Gastrocnemius medialis (tissue), 4 donors: ENCODE results near the gene MCRIP2. TPM values are rescaled to one million over a fixed set of nuclear protein-coding genes. Genes with fewer than 3 reads are reported as not detected.
A peak's percentile ranks its signal among the peaks of the same experiment; 100 is the strongest.

ENCODE experiments used
- ATAC-seq, 2 donors: fragments of 150-250 bp; one replicate each; pipeline ENCODE4 v1.9.1; 2016
- DNase-seq, 2 donors: peaks; one replicate each; pipeline ENCODE4 v3.0.0-alpha.2; 2019
- H3K27ac ChIP-seq, 4 donors: fragments of 200-600 bp; sonication (generic); 1 replicate in 1 of 4; 2 replicates in 3 of 4; pipeline ENCODE4 v1.5.1; 2016 to 2018; ENCODE audit warnings: mild to moderate bottlenecking in 2 of 4, moderate library complexity in 1 of 4
- H3K27me3 ChIP-seq, 3 donors: fragments of 200-600 bp; sonication (generic) in 2 of 3; 1 replicate in 1 of 3; 2 replicates in 2 of 3; pipeline versions ENCODE4 v1.5.1 to v1.6.0; 2016 to 2019; ENCODE audit warnings: mild to moderate bottlenecking in 1 of 3, moderate library complexity in 1 of 3
- H3K36me3 ChIP-seq, 2 donors: fragments of 200-600 bp; sonication (generic) in 1 of 2; one replicate each; pipeline ENCODE4 v1.5.1; 2017 to 2018
- H3K4me1 ChIP-seq, 2 donors: fragments of 200-600 bp; sonication (generic) in 1 of 2; one replicate each; pipeline ENCODE4 v1.5.1; 2016 to 2017; ENCODE audit warnings: mild to moderate bottlenecking in 2 of 2
- H3K4me3 ChIP-seq, 4 donors: fragments of 200-600 bp; sonication (generic) in 3 of 4; 1 replicate in 1 of 4; 2 replicates in 3 of 4; pipeline ENCODE4 v1.5.1; 2016 to 2019; ENCODE audit warnings: mild to moderate bottlenecking in 2 of 4
- H3K9me3 ChIP-seq, 3 donors: fragments of 200-600 bp; sonication (generic) in 2 of 3; 1 replicate in 1 of 3; 2 replicates in 2 of 3; pipeline ENCODE4 v1.5.1; 2016 to 2019
- POLR2A ChIP-seq, 2 donors: fragments of 450-650 bp; IDR thresholded peaks; one replicate each; pipeline ENCODE4 v1.6.1; 2017; ENCODE audit warnings: antibody characterized with exemption in 2 of 2, mild to moderate bottlenecking in 2 of 2, moderate library complexity in 2 of 2
- in situ Hi-C, 4 donors: fragments of 200-750 bp; cut with MboI; loops; one replicate each; pipeline versions ENCODE4 v1.15.0 to v1.8.0; 2017; ENCODE audit warnings: low sequenced_read_pairs in 4 of 4
- intact Hi-C: fragments of 100-400 bp; cut with DNase I; formaldehyde crosslinking; loops from one replicate; pipeline ENCODE4 v1.15.1; 2023; ENCODE audit warnings: low total_unique reads
- total RNA-seq, 4 donors: library from RNA; depleted of rRNA; stranded (reverse); fragments of >200 nt; gene quantifications; one replicate each; pipeline versions ENCODE4 v1.1.0 to v1.2.3, GENCODE V29; 2016
- TF ChIP-seq, protein P1 (sequence below), 5 experiments: fragments of 450-650 bp in 3 of 5; fragments of 200-600 bp in 2 of 5; sonication (generic) in 2 of 5; IDR thresholded peaks in 4 of 5; conservative IDR thresholded peaks in 1 of 5; 1 replicate in 4 of 5; 2 replicates in 1 of 5; pipeline ENCODE4 v1.5.1; 2016 to 2019; ENCODE audit warnings: antibody characterized with exemption in 5 of 5, mild to moderate bottlenecking in 3 of 5, moderate library complexity in 3 of 5

MCRIP2 gene
- total RNA-seq, 4 donors from 2014 or later = 59.6 to 155 (median 114) TPM

DNA sequence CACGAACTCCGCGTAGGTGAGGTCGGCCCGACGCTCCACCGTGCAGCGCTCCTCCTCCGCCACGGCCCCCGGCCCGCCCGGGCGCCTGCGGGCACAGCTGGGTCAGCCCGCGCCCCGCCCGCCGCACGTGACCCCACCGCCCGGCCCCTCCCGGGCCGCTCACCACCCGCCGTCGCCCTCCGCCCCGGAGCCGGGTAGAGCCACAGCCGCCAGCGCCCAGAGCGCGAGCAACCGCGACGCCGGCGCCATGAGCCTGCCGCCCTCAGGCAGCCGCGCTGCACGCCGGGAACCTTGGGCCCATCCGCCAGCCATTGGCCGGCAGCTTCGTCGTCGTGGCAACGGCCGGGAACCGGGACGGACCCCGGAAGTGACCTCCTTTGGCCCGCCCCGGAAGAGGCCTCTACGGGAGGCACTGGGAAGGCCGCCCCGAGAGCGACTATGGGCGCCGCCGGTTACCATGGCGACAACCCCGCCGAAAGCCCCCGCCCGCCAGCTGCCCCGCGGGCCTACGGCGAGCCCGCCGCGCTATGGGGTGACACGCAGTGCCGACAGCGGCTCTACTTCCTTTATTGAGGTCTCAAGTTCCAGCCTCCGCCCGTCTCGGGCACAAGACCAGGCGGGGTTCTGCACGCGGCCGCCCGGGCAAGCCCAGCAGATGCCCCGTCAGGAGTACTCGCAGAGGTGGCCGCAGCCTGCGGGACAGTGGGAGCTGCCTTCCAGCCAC lies 42.6 kb downstream of the MCRIP2 start, which contains the start of gene JMJD8:
Gene JMJD8 (minus strand): TSS at position 264 of the 724 bp plus-strand sequence. CDS start 15 bp downstream, at position 249.
- Histone ChIP-seq H3K27me3 (no peaks in the 10 kb centered on the region), H3K9me3 (no peaks in the 10 kb centered on the region), H3K4me1 (peaks cover 35 to 57% of the 10 kb centered on the region in 2 donors), H3K27ac (peak within 1 kb of the TSS; percentile 73 to 87 (median 83)), H3K36me3 (peaks cover 0 to 33% of the 10 kb centered on the region in 2 donors), H3K4me3 (peak within 1 kb of the TSS; percentile 84 to 87 (median 86))
- TF ChIP-seq, protein P1, sequence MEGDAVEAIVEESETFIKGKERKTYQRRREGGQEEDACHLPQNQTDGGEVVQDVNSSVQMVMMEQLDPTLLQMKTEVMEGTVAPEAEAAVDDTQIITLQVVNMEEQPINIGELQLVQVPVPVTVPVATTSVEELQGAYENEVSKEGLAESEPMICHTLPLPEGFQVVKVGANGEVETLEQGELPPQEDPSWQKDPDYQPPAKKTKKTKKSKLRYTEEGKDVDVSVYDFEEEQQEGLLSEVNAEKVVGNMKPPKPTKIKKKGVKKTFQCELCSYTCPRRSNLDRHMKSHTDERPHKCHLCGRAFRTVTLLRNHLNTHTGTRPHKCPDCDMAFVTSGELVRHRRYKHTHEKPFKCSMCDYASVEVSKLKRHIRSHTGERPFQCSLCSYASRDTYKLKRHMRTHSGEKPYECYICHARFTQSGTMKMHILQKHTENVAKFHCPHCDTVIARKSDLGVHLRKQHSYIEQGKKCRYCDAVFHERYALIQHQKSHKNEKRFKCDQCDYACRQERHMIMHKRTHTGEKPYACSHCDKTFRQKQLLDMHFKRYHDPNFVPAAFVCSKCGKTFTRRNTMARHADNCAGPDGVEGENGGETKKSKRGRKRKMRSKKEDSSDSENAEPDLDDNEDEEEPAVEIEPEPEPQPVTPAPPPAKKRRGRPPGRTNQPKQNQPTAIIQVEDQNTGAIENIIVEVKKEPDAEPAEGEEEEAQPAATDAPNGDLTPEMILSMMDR (IDR thresholded peaks at IDR 0.05 in 4 of 5, conservative IDR thresholded peaks at IDR 0.05 in 1 of 5) = no peak
- peak; percentile 53 to 60 for TF ChIP-seq POLR2A (IDR thresholded peaks at IDR 0.05)
- in situ Hi-C loops (no loop called here), intact Hi-C loops (loop anchor here (10.0 kb wide), 1 partner anchor 621 kb away; the partner anchor contains the start of gene UBE2I)
- ATAC-seq = peak; percentile 72 to 76
- DNase-seq = peak; percentile 94

DNA sequence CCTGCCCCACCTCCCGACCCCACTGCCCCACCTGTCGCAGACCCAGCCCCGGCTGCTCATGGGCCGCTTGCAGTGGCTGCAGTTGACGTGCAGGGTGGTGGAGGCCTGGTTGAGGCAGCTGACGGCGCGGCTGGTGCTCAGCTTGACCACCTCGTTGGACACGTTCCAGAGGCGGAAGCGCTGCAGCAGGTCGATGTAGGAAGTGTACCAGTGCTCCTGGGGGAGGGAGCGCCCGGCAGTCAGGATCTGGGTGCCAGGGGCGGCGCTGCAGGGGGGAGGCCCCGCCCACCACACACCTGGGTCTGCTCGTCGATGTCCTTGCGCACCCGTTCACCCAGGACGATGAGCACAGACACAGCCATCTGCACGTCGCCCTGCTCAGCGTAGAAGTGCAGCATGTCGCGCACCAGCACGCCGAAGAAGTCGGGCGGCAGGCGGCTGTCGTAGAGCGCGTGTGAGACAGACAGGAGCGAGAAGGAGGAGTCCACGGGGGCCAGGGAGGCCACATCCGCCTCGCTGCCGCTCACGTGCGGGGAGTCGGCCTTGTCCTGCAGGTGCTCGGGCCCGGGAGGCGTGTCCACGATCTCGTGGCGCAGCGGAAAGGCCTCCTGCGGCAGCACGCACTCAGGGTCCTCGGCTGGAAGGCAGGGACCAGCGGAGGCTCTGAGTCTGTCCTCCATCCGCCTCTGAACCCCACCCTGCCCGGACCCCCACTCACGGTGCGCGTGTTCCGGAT lies 43.5 kb downstream of the MCRIP2 start:
- intact Hi-C loops (loop anchor here (10.0 kb wide), 1 partner anchor 620 kb away; the partner anchor contains the start of gene UBE2I), in situ Hi-C loops (no loop called here)
- Histone ChIP-seq H3K36me3 (peaks cover 0 to 33% of the 10 kb centered on the region in 2 donors), H3K4me1 (peaks cover 40 to 61% of the 10 kb centered on the region in 2 donors), H3K9me3 (no peaks in the 10 kb centered on the region), H3K27me3 (no peaks in the 10 kb centered on the region), H3K4me3 (peak overlapping the region; percentile 84 to 87 (median 86)), H3K27ac (peak overlapping the region in 2 of 4 donors; percentile 73 to 87)
- ATAC-seq (no peak), DNase-seq (peak in 1 of 2 donors; percentile 32)
- TF ChIP-seq POLR2A (IDR thresholded peaks at IDR 0.05) = no peak
- TF ChIP-seq, protein P1 (IDR thresholded peaks at IDR 0.05 in 4 of 5, conservative IDR thresholded peaks at IDR 0.05 in 1 of 5) = no peak

DNA sequence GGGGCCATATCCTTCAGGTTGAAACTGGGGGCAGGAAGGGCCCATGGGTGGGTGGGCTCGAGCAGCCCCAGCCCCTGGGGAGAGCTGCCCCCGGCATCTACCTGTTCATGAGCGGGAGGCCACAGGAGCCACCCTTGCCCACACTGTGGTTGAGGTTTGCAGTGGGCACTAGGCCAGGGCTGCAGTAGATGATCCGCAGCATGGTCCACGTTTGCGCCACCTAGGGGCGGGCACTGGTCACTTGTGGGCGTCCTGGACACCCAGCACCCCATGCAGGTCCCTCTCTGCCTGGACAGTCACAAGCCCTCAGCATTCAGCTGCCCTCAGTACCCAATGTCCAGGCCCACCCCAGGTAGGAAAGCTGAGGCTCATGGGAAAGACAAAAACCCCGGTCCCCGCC lies 44.3 kb downstream of the MCRIP2 start:
- H3K9me3 ChIP-seq = no peaks in the 10 kb centered on the region
- H3K4me1 ChIP-seq = peaks cover 37 to 61% of the 10 kb centered on the region in 2 donors
- in situ Hi-C loops = no loop called here
- intact Hi-C loops = loop anchor here (10.0 kb wide), 1 partner anchor 619 kb away; the partner anchor contains the start of gene UBE2I
- peaks cover 0 to 33% of the 10 kb centered on the region in 2 donors for H3K36me3 ChIP-seq
- H3K27me3 ChIP-seq = no peaks in the 10 kb centered on the region
- no peak for ATAC-seq
- DNase-seq = peak in 1 of 2 donors; percentile 39
- no peak overlapping the region for H3K27ac ChIP-seq
- H3K4me3 ChIP-seq = no peak overlapping the region
- no peak for TF ChIP-seq POLR2A (IDR thresholded peaks at IDR 0.05)
- TF ChIP-seq, protein P1 (IDR thresholded peaks at IDR 0.05 in 4 of 5, conservative IDR thresholded peaks at IDR 0.05 in 1 of 5) = peak in 3 of 5 experiments; percentile 12 to 36 (median 22)

DNA sequence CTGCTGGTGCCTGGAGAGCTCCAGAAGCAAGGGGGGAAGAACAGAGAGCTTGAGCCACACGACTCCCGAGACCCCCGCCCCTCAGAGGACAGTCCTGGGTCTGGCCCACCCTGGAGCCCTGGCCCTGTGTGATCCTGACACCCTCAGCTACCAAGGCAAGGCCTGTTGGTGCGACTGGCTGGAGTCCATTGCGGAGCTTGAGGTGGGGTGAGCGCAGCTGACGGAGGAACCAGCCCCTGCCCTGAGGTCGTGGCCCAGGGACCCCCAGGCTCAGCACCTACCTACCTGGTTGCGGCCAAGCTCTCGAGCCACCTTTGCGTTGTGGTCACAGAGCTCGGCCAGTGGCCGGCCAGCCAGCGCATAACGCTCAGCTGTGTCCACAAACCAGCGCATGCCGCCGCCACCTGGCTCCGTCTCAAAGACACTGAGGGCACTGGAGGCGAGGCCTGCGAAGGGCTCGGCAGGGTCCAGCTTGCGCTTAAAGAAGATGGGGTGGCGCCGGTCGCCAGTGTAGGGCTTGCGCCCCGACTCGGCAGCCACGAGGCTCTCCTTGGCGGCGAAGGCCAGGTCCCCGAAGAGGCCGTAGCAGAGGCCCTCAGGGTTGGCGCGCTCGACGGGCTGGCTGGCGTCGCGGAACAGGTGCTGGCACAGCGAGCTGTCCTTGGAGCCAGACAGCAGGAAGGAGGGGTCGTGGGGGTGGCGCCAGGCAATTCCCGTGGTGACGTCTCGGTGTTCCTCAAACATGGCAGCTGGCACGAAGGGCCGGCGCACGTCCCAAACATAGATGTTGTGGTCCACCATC lies 45.0 kb downstream of the MCRIP2 start:
- Histone ChIP-seq H3K27ac (no peak overlapping the region), H3K27me3 (peaks cover 0 to 4% (median 2%) of the 10 kb centered on the region in 3 donors), H3K9me3 (no peaks in the 10 kb centered on the region), H3K36me3 (peaks cover 0 to 29% of the 10 kb centered on the region in 2 donors), H3K4me3 (no peak overlapping the region), H3K4me1 (peaks cover 31 to 54% of the 10 kb centered on the region in 2 donors)
- intact Hi-C loops = loop anchor here (10.0 kb wide), 1 partner anchor 618 kb away; the partner anchor contains the start of gene UBE2I
- TF ChIP-seq, protein P1 (IDR thresholded peaks at IDR 0.05 in 4 of 5, conservative IDR thresholded peaks at IDR 0.05 in 1 of 5) = no peak
- TF ChIP-seq POLR2A (IDR thresholded peaks at IDR 0.05) = no peak
- in situ Hi-C loops = no loop called here
- ATAC-seq = no peak
- no peak for DNase-seq
